Sigmoid colon (tissue), 4 donors: ENCODE measurements around the gene SON.

Experiments used
- POLR2A ChIP-seq, 2 donors: fragments of 450-650 bp; IDR thresholded peaks; one replicate each; pipeline ENCODE4 v1.6.1; 2016; ENCODE audit warnings: antibody characterized with exemption in 2 of 2, mild to moderate bottlenecking in 2 of 2, moderate library complexity in 2 of 2
- POLR2AphosphoS5 ChIP-seq, 4 donors: sonication (generic); formaldehyde crosslinking; IDR thresholded peaks; one replicate each; pipeline ENCODE4 v1.6.1; 2017; ENCODE audit warnings: antibody characterized with exemption in 4 of 4
- TF ChIP-seq, protein P1 (sequence below), 4 experiments: fragments of 450-650 bp in 3 of 4; fragments of 200-600 bp in 1 of 4; IDR thresholded peaks; one replicate each; pipeline ENCODE4 v1.5.1; 2016 to 2019; ENCODE audit warnings: antibody characterized with exemption in 4 of 4, mild to moderate bottlenecking in 3 of 4, moderate library complexity in 2 of 4

- TF ChIP-seq POLR2A (IDR thresholded peaks at IDR 0.05) (no peak), POLR2AphosphoS5 (IDR thresholded peaks at IDR 0.05) (peak; percentile 36 to 60 (median 60))
- TF ChIP-seq, protein P1, sequence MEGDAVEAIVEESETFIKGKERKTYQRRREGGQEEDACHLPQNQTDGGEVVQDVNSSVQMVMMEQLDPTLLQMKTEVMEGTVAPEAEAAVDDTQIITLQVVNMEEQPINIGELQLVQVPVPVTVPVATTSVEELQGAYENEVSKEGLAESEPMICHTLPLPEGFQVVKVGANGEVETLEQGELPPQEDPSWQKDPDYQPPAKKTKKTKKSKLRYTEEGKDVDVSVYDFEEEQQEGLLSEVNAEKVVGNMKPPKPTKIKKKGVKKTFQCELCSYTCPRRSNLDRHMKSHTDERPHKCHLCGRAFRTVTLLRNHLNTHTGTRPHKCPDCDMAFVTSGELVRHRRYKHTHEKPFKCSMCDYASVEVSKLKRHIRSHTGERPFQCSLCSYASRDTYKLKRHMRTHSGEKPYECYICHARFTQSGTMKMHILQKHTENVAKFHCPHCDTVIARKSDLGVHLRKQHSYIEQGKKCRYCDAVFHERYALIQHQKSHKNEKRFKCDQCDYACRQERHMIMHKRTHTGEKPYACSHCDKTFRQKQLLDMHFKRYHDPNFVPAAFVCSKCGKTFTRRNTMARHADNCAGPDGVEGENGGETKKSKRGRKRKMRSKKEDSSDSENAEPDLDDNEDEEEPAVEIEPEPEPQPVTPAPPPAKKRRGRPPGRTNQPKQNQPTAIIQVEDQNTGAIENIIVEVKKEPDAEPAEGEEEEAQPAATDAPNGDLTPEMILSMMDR (IDR thresholded peaks at IDR 0.05), result no peak
These were observed 45.9 kb downstream of the SON start, which contains the start of gene DONSON for GRCh38 chr21:33588485-33589335.
